ENCODE measurements around the gene CHRNA7.

DNA sequence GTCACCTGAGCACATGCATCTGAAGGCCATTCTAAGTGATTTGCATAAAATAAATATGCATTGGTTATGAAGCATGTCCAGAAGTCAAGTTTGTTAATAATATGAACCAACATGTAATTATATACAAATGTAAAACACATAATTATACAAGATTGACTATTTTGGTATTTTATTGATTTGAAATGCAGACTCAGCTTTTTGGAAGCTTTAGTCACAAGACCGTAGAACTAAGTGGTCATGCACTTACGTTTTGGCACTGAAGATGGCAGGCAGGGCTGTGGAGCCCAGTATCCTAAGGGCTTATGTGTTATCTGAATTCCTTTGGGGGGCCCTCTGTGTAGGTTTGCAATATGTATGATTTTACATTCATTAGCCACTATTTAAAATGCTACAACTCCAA lies 5.0 kb downstream of the CHRNA7 start:
- TF ChIP-seq EZH2phosphoT487 (IDR thresholded peaks at IDR 0.05; ENCODE audit: insufficient read depth, low read depth) (no peak), EZH2 (IDR thresholded peaks at IDR 0.05; ENCODE audit: insufficient read depth, poor library complexity, severe bottlenecking) (no peak)

Measured in GM23248 (cell line).